NCI-H2227 (cell line): ENCODE measurements around the gene AP3D1.

ENCODE experiments used
- DNase-seq: peaks from one replicate; lab custom pipeline; 2025; ENCODE audit not compliant: unreplicated experiment; lab: John Stamatoyannopoulos, UW

Gene AP3D1

DNA sequence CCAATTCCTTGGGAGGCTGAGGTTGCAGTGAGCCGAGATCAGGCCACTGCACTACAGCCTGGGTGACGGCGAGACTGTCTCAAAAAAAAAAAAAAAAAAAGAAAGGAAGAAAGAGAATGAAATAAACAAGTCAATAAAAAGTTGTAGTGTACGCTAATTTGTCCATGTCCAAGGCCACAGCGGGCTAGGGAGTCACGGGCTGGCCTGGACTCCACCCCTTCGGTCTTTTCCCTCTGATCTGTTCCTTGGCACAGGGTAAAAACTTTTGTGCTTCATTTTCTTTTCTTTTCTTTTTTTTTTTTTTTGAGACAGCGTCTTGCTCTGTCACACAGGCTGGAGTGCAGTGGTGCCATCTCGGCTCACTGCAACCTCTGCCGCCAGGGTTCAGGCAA is 80.9 kb downstream of the AP3D1 start:
- DNase-seq = no peak

DNA sequence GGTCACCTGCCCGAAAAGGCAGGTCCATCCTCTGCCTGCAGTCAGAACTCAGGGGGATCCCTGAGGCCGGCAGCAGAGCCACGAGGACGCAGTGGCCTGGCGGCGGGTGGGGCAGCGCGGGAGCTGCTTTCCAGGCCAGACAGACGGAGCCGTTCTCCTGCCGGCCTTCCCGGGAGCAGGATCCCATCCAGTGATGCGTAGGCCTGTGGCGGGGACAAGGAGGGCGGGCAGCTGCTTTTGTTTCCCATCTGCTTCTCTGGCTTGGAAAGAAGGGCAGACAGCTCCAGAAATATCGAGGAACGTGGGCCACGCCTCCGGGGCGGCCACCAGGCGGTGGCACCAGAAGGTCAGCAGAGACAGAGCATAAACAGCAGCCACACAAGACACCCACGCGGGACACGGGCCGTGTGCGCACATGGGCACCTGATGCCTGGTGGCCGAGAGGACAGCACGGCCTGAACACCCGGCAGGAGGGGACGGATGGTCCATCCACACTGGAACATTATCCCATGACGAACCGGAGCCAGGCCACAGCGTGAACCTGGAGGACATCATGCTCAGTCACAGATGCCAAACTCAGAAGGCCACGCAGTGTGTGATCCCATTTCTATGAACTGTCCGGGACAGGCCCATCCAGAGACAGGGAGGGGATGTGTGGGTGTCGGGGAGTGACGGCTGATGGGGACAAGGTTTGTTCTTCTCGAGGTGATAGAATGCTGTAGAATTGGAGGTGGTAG is 86.4 kb downstream of the AP3D1 start:
- no peak for DNase-seq

GRCh38 chr19:2064395-2064787 is 87.0 kb downstream of the AP3D1 start:
- DNase-seq = no peak

DNA sequence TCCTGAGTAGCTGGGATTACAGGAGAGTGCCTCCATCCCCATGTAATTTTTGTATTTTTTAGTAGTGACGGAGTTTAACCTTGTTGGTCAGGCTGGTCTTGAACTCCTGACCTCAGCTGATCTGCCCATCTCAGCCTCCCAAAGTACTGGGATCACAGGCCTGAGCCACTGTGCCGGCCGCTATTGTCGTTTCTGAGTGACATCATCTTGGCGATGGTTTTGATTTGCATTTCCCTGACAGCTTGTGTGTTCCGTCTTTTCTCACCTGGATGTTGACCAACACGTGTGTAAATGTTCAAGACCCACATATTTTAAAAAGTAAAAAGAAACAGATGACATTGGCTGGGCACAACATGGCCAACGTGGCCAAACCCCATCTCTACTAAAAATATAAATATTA is 87.5 kb downstream of the AP3D1 start:
- DNase-seq = no peak

DNA sequence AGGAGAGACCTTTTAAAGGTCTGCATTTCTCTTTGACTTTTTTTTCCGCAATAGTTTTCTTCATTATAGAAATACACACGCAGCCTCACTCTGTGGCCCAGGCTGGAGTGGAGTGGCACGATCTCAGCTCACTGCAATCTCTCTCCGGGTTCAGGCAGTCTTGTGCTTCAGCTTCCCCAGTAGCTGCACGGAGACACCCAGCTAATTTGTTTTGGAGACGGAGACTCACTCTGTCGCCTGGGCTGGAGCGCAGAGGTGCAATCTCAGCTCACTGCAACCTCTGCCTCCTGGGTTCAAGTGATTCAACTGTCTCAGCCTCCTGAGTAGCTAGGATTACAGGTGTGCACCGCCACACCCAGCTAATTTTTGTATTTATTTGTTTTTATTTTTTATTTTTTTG is 88.6 kb downstream of the AP3D1 start:
- DNase-seq = no peak

- DNase-seq = no peak
Measured at GRCh38 chr19:2062389-2062729, 89.0 kb downstream of the AP3D1 start.

DNA sequence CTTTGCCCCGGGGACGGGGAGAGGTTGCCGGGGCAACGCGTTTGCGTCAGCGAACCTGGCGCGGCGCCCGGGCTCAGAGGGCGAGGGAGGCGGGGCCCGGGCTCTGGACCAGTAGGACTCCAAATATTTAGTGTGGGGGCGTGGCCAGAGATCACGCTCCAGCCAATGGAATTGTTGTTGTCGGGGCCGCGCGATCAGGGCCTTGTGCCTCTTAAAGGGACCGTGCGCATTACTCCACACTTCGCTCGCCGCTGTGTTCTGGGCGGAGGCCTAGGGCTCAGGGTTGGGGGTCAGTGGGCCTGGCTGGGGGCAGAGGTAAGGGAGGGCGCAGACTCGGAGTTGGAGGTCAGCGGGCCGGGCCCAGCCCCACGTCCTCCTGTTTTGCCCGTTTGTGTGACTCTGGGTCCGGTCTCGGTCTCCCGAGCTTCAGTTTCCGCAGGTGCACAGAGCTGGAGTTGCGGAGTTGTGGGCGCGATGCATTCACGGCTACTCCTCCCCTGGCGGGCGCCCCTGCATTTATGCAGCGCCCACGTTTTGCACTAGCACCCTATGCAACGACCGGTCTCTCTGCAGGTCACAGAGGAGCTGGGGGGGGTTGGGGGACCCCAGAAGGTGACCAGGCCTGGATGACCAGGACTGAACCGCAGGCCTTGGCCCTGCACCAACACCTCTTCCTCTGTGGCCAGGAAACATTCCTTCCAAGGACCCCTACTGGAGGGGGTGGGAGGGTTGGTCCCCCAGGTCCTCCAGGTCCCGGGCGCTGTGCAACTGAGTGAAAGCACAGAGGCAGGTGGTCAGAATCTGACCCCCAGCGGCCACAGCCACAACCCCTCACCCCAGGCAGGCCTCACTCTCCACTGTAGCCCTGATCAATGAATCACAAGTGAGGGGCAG is 89.6 kb downstream of the AP3D1 start:
- DNase-seq = peak; percentile 98

- peak; percentile 66 for DNase-seq
Measured at GRCh38 chr19:2060884-2061494, 90.4 kb downstream of the AP3D1 start.

- DNase-seq = no peak
Measured at GRCh38 chr19:2059422-2060201, 91.8 kb downstream of the AP3D1 start.

GRCh38 chr19:2058570-2059421 is 92.6 kb downstream of the AP3D1 start:
- no peak for DNase-seq

DNA sequence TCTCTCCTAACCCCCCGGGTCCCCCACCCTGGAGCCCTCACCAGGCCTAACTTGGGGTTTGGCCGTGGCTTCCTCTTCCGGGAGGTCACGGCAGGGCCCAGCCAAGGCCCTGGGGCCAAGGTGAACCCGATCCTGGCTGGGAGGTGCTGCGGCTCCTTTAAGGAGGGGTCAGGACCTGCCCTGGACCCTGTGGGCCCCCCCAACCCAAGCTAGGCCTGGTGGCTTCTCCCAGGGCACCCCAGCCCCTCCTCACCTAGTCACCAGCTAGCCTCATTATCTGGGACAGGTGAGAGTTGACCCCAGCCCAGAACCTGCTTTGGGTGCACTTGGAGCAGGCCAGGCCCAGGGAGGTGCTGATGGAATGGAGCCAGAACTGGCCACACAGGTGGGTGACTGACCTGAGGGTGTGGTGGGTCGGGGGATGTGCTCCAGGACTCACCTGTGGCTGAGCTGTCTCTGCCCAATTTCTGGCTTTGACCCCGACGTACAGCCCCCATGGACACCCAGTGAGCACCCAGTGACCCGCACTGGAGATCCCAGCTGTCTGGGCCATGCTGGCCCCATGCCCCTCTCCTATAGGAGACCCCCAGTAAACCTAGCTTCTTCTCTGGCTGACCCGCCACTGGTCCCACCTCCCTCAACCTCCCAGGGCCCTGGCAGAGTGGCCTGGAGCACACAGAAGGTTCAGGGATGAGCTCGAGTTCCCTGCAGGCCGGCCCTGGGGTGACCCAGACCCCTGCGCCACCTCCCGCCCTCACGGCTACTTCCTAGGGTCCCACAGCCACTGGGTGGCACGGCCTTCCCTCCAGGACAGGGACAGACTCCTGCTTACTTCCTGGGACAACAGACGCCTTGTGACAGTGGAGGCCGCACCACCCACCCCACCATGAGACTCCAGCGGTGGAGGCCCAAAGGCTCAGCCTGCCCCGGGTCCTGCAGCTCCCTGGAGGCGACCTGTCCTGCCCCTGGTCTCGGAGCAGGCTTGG is 93.6 kb downstream of the AP3D1 start:
- DNase-seq = no peak

- no peak for DNase-seq
Measured at GRCh38 chr19:2056837-2057192, 94.6 kb downstream of the AP3D1 start.

- no peak for DNase-seq
Measured at GRCh38 chr19:2055931-2056836, 95.2 kb downstream of the AP3D1 start.

- no peak for DNase-seq
Measured at GRCh38 chr19:2054763-2055162, 96.6 kb downstream of the AP3D1 start.

- DNase-seq = no peak
Measured at GRCh38 chr19:2053601-2054389, 97.6 kb downstream of the AP3D1 start.

- DNase-seq = no peak
Measured at GRCh38 chr19:2051773-2052704, 99.3 kb downstream of the AP3D1 start.
